K562 (cell line): ENCODE measurements around the gene MLH3. TPM values are rescaled to one million over a fixed set of nuclear protein-coding genes. Genes with fewer than 3 reads are reported as not detected.

Experiments used
- GABPB2 ChIP-seq: fragments of 250-450 bp; sonication (Bioruptor Pico); conservative IDR thresholded peaks from 2 replicates; pipeline ENCODE4 v1.5.1; 2021; ENCODE audit warnings: mild to moderate bottlenecking
- MBD2 ChIP-seq: sonication (generic); IDR thresholded peaks from 2 replicates; pipeline ENCODE4 v1.6.1; 2016; ENCODE audit warnings: low read depth, borderline replicate concordance
- polyA plus RNA-seq, 8 experiments: library from polyadenylated mRNA; depleted of rRNA in 4 of 8; stranded (reverse) in 5 of 8; unstranded in 3 of 8; fragments of >200 nt; fragmentation: Nextera tagmentation in 2 of 8; fragmentation: Illumina TruSeq in 1 of 8; extraction: Ambion mirVana in 2 of 8; extraction: Trizol in 1 of 8; gene quantifications; 2 replicates each; pipeline versions ENCODE4 v1.2.1 to v1.2.3, GENCODE V29; 2011 to 2014; ENCODE audit warnings: inconsistent platforms in 1 of 8, missing spikeins in 1 of 8
- total RNA-seq, 7 experiments: library from RNA; depleted of rRNA in 6 of 7; stranded (reverse); fragments of >200 nt in 6 of 7; fragmentation: Illumina TruSeq in 2 of 7; extraction: Trizol in 2 of 7; gene quantifications; 2 replicates each; pipeline versions ENCODE4 v1.2.1 to v1.2.3, GENCODE V29; 2011 to 2021; ENCODE audit warnings: low replicate concordance in 1 of 7
- TF ChIP-seq, protein P1 (sequence below): fragments of 150-350 bp; IDR thresholded peaks from 2 replicates; pipeline ENCODE4 v1.6.1; 2014; ENCODE audit warnings: low read depth, mild to moderate bottlenecking, low read length, borderline replicate concordance
- TF ChIP-seq, protein P2 (sequence below): fragments of 450-650 bp; IDR thresholded peaks from 2 replicates; pipeline ENCODE4 v1.7.1; 2018; ENCODE audit warnings: mild to moderate bottlenecking, low read depth; ENCODE audit not compliant: partially characterized antibody
- TF ChIP-seq, protein P3 (sequence below): fragments of 250-450 bp; sonication (Bioruptor Pico); IDR thresholded peaks from 2 replicates; pipeline ENCODE4 v1.4.0; 2020
- TF ChIP-seq, protein P4 (sequence below): fragments of 450-650 bp; formaldehyde crosslinking; IDR thresholded peaks from 2 replicates; pipeline ENCODE4 v1.4.0; 2020; ENCODE audit warnings: mild to moderate bottlenecking, mixed read lengths
- TF ChIP-seq, protein P5 (sequence below), 2 experiments: fragments of 200-800 bp in 1 of 2; sonication (Bioruptor generic) in 1 of 2; sonication (generic) in 1 of 2; formaldehyde crosslinking in 1 of 2; IDR thresholded peaks in 1 of 2; conservative IDR thresholded peaks in 1 of 2; 2 replicates each; pipeline versions ENCODE4 v1.5.0 to v1.6.1; 2016 to 2020; ENCODE audit warnings: missing compliant biosample characterization in 1 of 2, missing genetic modification characterization in 1 of 2, missing genetic modification reagents in 1 of 2
- TF ChIP-seq, protein P6 (sequence below): sonication (generic); formaldehyde crosslinking; IDR thresholded peaks from 2 replicates; pipeline ENCODE4 v1.9.0; 2022; ENCODE audit warnings: mild to moderate bottlenecking, missing genetic modification reagents

The MLH3 gene
- total and polyA plus RNA-seq, 9 of the 15 experiments (the other 6 are each of a cell fraction or from before 2014, with no cell fraction given) = 5.9 to 15.3 (median 10.7) TPM

DNA sequence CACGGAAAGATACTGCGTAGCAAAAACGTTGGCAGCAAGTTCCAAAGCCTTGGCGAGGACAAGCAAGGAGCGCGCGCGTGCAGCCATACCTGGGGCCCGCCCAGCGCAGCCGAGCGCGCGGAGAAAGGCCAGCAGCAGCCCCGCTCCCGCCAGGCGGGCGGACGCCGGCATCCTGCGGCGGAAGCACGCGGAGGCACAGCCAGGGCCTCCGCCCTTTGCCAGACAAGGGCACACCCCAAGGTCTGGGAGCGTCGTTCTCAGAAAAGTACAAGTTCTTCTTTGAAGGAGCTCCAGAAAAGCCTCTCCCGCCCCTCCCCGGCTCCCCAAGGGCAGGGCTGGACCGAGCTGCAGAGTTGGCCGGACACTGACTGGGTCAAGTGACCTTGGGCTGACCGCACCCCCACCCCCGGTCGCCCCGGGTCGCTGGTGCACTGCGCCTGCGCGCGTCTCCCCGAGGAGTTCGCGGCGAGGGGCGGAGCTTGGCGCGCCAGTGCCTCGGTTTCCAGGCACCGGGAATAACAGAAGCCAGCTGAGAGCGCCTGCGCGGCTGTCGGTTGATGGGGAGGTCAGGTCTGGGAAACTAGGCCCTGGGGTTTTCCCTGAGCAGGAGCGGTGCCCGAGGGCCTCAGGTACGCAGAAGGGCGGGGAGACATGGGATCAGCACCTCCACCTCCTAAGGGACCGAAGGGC lies 18.0 kb upstream of the MLH3 start, which contains the start of gene ZC2HC1C (continued):
- TF ChIP-seq, protein P1, sequence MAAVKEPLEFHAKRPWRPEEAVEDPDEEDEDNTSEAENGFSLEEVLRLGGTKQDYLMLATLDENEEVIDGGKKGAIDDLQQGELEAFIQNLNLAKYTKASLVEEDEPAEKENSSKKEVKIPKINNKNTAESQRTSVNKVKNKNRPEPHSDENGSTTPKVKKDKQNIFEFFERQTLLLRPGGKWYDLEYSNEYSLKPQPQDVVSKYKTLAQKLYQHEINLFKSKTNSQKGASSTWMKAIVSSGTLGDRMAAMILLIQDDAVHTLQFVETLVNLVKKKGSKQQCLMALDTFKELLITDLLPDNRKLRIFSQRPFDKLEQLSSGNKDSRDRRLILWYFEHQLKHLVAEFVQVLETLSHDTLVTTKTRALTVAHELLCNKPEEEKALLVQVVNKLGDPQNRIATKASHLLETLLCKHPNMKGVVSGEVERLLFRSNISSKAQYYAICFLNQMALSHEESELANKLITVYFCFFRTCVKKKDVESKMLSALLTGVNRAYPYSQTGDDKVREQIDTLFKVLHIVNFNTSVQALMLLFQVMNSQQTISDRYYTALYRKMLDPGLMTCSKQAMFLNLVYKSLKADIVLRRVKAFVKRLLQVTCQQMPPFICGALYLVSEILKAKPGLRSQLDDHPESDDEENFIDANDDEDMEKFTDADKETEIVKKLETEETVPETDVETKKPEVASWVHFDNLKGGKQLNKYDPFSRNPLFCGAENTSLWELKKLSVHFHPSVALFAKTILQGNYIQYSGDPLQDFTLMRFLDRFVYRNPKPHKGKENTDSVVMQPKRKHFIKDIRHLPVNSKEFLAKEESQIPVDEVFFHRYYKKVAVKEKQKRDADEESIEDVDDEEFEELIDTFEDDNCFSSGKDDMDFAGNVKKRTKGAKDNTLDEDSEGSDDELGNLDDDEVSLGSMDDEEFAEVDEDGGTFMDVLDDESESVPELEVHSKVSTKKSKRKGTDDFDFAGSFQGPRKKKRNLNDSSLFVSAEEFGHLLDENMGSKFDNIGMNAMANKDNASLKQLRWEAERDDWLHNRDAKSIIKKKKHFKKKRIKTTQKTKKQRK = no peak
- TF ChIP-seq GABPB2 (CRISPR knock-in tag) = no peak
- peak; percentile 11; the same call in 1 of the 2 replicates for TF ChIP-seq MBD2
- TF ChIP-seq, protein P2, sequence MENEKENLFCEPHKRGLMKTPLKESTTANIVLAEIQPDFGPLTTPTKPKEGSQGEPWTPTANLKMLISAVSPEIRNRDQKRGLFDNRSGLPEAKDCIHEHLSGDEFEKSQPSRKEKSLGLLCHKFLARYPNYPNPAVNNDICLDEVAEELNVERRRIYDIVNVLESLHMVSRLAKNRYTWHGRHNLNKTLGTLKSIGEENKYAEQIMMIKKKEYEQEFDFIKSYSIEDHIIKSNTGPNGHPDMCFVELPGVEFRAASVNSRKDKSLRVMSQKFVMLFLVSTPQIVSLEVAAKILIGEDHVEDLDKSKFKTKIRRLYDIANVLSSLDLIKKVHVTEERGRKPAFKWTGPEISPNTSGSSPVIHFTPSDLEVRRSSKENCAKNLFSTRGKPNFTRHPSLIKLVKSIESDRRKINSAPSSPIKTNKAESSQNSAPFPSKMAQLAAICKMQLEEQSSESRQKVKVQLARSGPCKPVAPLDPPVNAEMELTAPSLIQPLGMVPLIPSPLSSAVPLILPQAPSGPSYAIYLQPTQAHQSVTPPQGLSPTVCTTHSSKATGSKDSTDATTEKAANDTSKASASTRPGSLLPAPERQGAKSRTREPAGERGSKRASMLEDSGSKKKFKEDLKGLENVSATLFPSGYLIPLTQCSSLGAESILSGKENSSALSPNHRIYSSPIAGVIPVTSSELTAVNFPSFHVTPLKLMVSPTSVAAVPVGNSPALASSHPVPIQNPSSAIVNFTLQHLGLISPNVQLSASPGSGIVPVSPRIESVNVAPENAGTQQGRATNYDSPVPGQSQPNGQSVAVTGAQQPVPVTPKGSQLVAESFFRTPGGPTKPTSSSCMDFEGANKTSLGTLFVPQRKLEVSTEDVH = peak; percentile 62
- TF ChIP-seq, protein P3, sequence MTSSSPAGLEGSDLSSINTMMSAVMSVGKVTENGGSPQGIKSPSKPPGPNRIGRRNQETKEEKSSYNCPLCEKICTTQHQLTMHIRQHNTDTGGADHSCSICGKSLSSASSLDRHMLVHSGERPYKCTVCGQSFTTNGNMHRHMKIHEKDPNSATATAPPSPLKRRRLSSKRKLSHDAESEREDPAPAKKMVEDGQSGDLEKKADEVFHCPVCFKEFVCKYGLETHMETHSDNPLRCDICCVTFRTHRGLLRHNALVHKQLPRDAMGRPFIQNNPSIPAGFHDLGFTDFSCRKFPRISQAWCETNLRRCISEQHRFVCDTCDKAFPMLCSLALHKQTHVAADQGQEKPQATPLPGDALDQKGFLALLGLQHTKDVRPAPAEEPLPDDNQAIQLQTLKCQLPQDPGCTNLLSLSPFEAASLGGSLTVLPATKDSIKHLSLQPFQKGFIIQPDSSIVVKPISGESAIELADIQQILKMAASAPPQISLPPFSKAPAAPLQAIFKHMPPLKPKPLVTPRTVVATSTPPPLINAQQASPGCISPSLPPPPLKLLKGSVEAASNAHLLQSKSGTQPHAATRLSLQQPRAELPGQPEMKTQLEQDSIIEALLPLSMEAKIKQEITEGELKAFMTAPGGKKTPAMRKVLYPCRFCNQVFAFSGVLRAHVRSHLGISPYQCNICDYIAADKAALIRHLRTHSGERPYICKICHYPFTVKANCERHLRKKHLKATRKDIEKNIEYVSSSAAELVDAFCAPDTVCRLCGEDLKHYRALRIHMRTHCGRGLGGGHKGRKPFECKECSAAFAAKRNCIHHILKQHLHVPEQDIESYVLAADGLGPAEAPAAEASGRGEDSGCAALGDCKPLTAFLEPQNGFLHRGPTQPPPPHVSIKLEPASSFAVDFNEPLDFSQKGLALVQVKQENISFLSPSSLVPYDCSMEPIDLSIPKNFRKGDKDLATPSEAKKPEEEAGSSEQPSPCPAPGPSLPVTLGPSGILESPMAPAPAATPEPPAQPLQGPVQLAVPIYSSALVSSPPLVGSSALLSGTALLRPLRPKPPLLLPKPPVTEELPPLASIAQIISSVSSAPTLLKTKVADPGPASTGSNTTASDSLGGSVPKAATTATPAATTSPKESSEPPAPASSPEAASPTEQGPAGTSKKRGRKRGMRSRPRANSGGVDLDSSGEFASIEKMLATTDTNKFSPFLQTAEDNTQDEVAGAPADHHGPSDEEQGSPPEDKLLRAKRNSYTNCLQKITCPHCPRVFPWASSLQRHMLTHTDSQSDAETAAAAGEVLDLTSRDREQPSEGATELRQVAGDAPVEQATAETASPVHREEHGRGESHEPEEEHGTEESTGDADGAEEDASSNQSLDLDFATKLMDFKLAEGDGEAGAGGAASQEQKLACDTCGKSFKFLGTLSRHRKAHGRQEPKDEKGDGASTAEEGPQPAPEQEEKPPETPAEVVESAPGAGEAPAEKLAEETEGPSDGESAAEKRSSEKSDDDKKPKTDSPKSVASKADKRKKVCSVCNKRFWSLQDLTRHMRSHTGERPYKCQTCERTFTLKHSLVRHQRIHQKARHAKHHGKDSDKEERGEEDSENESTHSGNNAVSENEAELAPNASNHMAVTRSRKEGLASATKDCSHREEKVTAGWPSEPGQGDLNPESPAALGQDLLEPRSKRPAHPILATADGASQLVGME (CRISPR knock-in tag) = peak; percentile 67; the same call in 1 of the 2 replicates
- TF ChIP-seq, protein P4, sequence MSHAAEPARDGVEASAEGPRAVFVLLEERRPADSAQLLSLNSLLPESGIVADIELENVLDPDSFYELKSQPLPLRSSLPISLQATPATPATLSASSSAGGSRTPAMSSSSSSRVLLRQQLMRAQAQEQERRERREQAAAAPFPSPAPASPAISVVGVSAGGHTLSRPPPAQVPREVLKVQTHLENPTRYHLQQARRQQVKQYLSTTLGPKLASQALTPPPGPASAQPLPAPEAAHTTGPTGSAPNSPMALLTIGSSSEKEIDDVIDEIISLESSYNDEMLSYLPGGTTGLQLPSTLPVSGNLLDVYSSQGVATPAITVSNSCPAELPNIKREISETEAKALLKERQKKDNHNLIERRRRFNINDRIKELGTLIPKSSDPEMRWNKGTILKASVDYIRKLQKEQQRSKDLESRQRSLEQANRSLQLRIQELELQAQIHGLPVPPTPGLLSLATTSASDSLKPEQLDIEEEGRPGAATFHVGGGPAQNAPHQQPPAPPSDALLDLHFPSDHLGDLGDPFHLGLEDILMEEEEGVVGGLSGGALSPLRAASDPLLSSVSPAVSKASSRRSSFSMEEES = no peak
- TF ChIP-seq, protein P5, sequence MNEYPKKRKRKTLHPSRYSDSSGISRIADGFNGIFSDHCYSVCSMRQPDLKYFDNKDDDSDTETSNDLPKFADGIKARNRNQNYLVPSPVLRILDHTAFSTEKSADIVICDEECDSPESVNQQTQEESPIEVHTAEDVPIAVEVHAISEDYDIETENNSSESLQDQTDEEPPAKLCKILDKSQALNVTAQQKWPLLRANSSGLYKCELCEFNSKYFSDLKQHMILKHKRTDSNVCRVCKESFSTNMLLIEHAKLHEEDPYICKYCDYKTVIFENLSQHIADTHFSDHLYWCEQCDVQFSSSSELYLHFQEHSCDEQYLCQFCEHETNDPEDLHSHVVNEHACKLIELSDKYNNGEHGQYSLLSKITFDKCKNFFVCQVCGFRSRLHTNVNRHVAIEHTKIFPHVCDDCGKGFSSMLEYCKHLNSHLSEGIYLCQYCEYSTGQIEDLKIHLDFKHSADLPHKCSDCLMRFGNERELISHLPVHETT (CRISPR knock-in tag; conservative IDR thresholded peaks at IDR 0.05 in 1 of 2, IDR thresholded peaks at IDR 0.05 in 1 of 2) = peak in 1 of 2 experiments; percentile 19; a peak in 1 of 4 replicates
- TF ChIP-seq, protein P6, sequence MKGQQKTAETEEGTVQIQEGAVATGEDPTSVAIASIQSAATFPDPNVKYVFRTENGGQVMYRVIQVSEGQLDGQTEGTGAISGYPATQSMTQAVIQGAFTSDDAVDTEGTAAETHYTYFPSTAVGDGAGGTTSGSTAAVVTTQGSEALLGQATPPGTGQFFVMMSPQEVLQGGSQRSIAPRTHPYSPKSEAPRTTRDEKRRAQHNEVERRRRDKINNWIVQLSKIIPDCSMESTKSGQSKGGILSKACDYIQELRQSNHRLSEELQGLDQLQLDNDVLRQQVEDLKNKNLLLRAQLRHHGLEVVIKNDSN (CRISPR knock-in tag) = peak; percentile 43; the same call in 1 of the 2 replicates
